Neural cell (in vitro differentiated cells): Measurements from ENCODE around the gene PDE6A. TPM values are rescaled to one million over a fixed set of nuclear protein-coding genes. Genes with fewer than 3 reads are reported as not detected.
A peak's percentile ranks its signal among the peaks of the same experiment; 100 is the strongest.

ENCODE experiments used
- H2AFZ ChIP-seq: fragments of 200-600, 300-800 bp; sonication (generic), shearing (Covaris generic); 2 replicates; pipeline ENCODE4 v1.6.0; 2014; ENCODE audit warnings: low read depth, mild to moderate bottlenecking, antibody characterized with exemption, low read length, moderate library complexity
- H3F3A ChIP-seq: fragments of 200-600 bp; shearing (Covaris generic); 2 replicates; pipeline ENCODE4 v1.6.1; 2016; ENCODE audit warnings: mild to moderate bottlenecking, moderate library complexity, mixed read lengths, antibody characterized with exemption, low read length; ENCODE audit not compliant: insufficient read depth, poor library complexity, severe bottlenecking
- H3K27ac ChIP-seq: fragments of 200-600, 300-800 bp; sonication (generic), shearing (Covaris generic); 2 replicates; pipeline ENCODE4 v1.5.1; 2014; ENCODE audit warnings: mild to moderate bottlenecking, low read length, moderate library complexity
- H3K27me3 ChIP-seq: fragments of 300-800, 200-600 bp; sonication (generic), shearing (Covaris generic); 2 replicates; pipeline ENCODE4 v1.6.0; 2014; ENCODE audit warnings: mild to moderate bottlenecking, low read depth, low read length, moderate library complexity; ENCODE audit not compliant: insufficient read depth
- H3K36me3 ChIP-seq: fragments of 300-800, 200-600 bp; sonication (generic), shearing (Covaris generic); 2 replicates; pipeline ENCODE4 v1.5.1; 2014; ENCODE audit warnings: mild to moderate bottlenecking, antibody characterized with exemption, low read length, moderate library complexity; ENCODE audit not compliant: insufficient read depth
- H3K4me2 ChIP-seq: fragments of 300-800, 200-600 bp; sonication (generic), shearing (Covaris generic); 2 replicates; pipeline ENCODE4 v1.6.0; 2014; ENCODE audit warnings: mild to moderate bottlenecking, low read length
- H3K4me3 ChIP-seq: fragments of 300-800, 200-600 bp; sonication (generic), shearing (Covaris generic); 2 replicates; pipeline ENCODE4 v1.5.1; 2014; ENCODE audit warnings: mild to moderate bottlenecking, low read length, moderate library complexity
- H3K79me2 ChIP-seq: fragments of 200-600 bp; shearing (Covaris generic); replicated peaks from 2 replicates; pipeline ENCODE4 v1.6.0; 2014; ENCODE audit warnings: mild to moderate bottlenecking, low read length, moderate library complexity; ENCODE audit not compliant: insufficient read depth
- H3K9ac ChIP-seq: fragments of 300-800, 200-600 bp; sonication (generic), shearing (Covaris generic); 2 replicates; pipeline ENCODE4 v1.6.1; 2016; ENCODE audit warnings: mild to moderate bottlenecking, low read length, mixed read lengths
- H3K9me2 ChIP-seq: fragments of 200-600 bp; shearing (Covaris generic); 2 replicates; pipeline ENCODE4 v1.6.1; 2016; ENCODE audit warnings: mild to moderate bottlenecking, low read length, mixed read lengths; ENCODE audit not compliant: insufficient read depth
- H3K9me3 ChIP-seq: fragments of 200-600, 300-800 bp; sonication (generic), shearing (Covaris generic); 2 replicates; pipeline ENCODE4 v1.6.1; 2016; ENCODE audit warnings: mild to moderate bottlenecking, mixed run types, low read length, moderate library complexity, mixed read lengths
- H4K20me1 ChIP-seq: fragments of 200-600 bp; shearing (Covaris generic); 2 replicates; pipeline ENCODE4 v1.6.1; 2016; ENCODE audit warnings: mild to moderate bottlenecking, mixed run types; ENCODE audit not compliant: insufficient read depth
- CTCF ChIP-seq: fragments of 450-650 bp; IDR thresholded peaks from 2 replicates; pipeline ENCODE4 v1.5.1; 2014; ENCODE audit warnings: antibody characterized with exemption, mild to moderate bottlenecking, moderate library complexity; ENCODE audit not compliant: poor library complexity, severe bottlenecking
- EP300 ChIP-seq: fragments of 450-650 bp; conservative IDR thresholded peaks from 2 replicates; pipeline ENCODE4 v1.6.1; 2014; ENCODE audit warnings: antibody characterized with exemption, mild to moderate bottlenecking, moderate library complexity; ENCODE audit not compliant: poor library complexity, severe bottlenecking
- MXI1 ChIP-seq: fragments of 450-650 bp; conservative IDR thresholded peaks from 2 replicates; pipeline ENCODE4 v1.6.1; 2014; ENCODE audit warnings: antibody characterized with exemption, mild to moderate bottlenecking; ENCODE audit not compliant: poor library complexity, severe bottlenecking
- POLR2AphosphoS5 ChIP-seq: IDR thresholded peaks from 2 replicates; pipeline ENCODE4 v1.6.1; 2012
- RAD21 ChIP-seq: fragments of 450-650 bp; conservative IDR thresholded peaks from 2 replicates; pipeline ENCODE4 v1.6.1; 2014; ENCODE audit warnings: antibody characterized with exemption, mild to moderate bottlenecking, moderate library complexity
- SMC3 ChIP-seq: fragments of 450-650 bp; conservative IDR thresholded peaks from 2 replicates; pipeline ENCODE4 v1.6.1; 2014; ENCODE audit warnings: antibody characterized with exemption, mild to moderate bottlenecking, moderate library complexity; ENCODE audit not compliant: poor library complexity
- polyA plus RNA-seq: library from polyadenylated mRNA; depleted of rRNA; stranded (reverse); fragments of >200 nt; gene quantifications from 2 replicates; pipeline ENCODE4 v1.2.3, GENCODE V29; 2014
- TF ChIP-seq, protein P1 (sequence below): IDR thresholded peaks from 2 replicates; pipeline ENCODE4 v1.6.1; 2012; ENCODE audit warnings: borderline replicate concordance

Gene PDE6A
- polyA plus RNA-seq, 1 donor from 2014 or later, result not detected

GRCh38 chr5:149837680-149838269, 106.8 kb downstream of the PDE6A start:
- H3K27me3 ChIP-seq, result no peaks in the 10 kb centered on the region
- no peak overlapping the region for H3K4me2 ChIP-seq
- H3F3A ChIP-seq, result no peaks in the 10 kb centered on the region
- H3K79me2 ChIP-seq, result no peaks in the 10 kb centered on the region
- no peaks in the 10 kb centered on the region for H3K36me3 ChIP-seq
- H3K9ac ChIP-seq, result no peak overlapping the region
- TF ChIP-seq CTCF, result peak; percentile 70
- TF ChIP-seq RAD21, result peak; percentile 71
- peak; percentile 73 for TF ChIP-seq SMC3
- TF ChIP-seq EP300, result no peak
- H2AFZ ChIP-seq, result no peak overlapping the region
- no peak overlapping the region for H3K27ac ChIP-seq
- H3K9me2 ChIP-seq, result no peaks in the 10 kb centered on the region
- H3K9me3 ChIP-seq, result no peaks in the 10 kb centered on the region
- H3K4me3 ChIP-seq, result no peak overlapping the region
- H4K20me1 ChIP-seq, result no peaks in the 10 kb centered on the region

GRCh38 chr5:149836451-149837139, 108.0 kb downstream of the PDE6A start:
- no peaks in the 10 kb centered on the region for H3F3A ChIP-seq

More at GRCh38 chr5:149836451-149837139, 108.0 kb downstream of the PDE6A start:
- no peaks in the 10 kb centered on the region for H3K36me3 ChIP-seq
- H3K9ac ChIP-seq, result no peak overlapping the region
- no peak overlapping the region for H3K27ac ChIP-seq
- H3K27me3 ChIP-seq, result no peaks in the 10 kb centered on the region
- no peaks in the 10 kb centered on the region for H3K9me3 ChIP-seq
- no peaks in the 10 kb centered on the region for H3K9me2 ChIP-seq
- no peaks in the 10 kb centered on the region for H4K20me1 ChIP-seq
- no peak overlapping the region for H2AFZ ChIP-seq
- no peaks in the 10 kb centered on the region for H3K79me2 ChIP-seq
- H3K4me3 ChIP-seq, result no peak overlapping the region
- TF ChIP-seq EP300 (no peak), POLR2AphosphoS5 (no peak), CTCF (no peak), MXI1 (no peak), SMC3 (no peak), RAD21 (no peak)
- TF ChIP-seq, protein P1, sequence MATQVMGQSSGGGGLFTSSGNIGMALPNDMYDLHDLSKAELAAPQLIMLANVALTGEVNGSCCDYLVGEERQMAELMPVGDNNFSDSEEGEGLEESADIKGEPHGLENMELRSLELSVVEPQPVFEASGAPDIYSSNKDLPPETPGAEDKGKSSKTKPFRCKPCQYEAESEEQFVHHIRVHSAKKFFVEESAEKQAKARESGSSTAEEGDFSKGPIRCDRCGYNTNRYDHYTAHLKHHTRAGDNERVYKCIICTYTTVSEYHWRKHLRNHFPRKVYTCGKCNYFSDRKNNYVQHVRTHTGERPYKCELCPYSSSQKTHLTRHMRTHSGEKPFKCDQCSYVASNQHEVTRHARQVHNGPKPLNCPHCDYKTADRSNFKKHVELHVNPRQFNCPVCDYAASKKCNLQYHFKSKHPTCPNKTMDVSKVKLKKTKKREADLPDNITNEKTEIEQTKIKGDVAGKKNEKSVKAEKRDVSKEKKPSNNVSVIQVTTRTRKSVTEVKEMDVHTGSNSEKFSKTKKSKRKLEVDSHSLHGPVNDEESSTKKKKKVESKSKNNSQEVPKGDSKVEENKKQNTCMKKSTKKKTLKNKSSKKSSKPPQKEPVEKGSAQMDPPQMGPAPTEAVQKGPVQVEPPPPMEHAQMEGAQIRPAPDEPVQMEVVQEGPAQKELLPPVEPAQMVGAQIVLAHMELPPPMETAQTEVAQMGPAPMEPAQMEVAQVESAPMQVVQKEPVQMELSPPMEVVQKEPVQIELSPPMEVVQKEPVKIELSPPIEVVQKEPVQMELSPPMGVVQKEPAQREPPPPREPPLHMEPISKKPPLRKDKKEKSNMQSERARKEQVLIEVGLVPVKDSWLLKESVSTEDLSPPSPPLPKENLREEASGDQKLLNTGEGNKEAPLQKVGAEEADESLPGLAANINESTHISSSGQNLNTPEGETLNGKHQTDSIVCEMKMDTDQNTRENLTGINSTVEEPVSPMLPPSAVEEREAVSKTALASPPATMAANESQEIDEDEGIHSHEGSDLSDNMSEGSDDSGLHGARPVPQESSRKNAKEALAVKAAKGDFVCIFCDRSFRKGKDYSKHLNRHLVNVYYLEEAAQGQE, result no peak
- no peak overlapping the region for H3K4me2 ChIP-seq
